K562 (cell line): ENCODE results near the gene ATF6B. TPM values are rescaled to one million over a fixed set of nuclear protein-coding genes. Genes with fewer than 3 reads are reported as not detected.

Experiments used
- EP400 ChIP-seq: fragments of 450-650 bp; IDR thresholded peaks from 2 replicates; pipeline ENCODE4 v1.6.1; 2017; ENCODE audit warnings: antibody characterized with exemption, mild to moderate bottlenecking, moderate library complexity
- ETV6 ChIP-seq, 3 experiments: fragments of 150-350 bp in 1 of 3; sonication (generic) in 1 of 3; formaldehyde crosslinking in 1 of 3; IDR thresholded peaks; 2 replicates each; pipeline versions ENCODE4 v1.6.1 to v1.8.0; 2014 to 2022; ENCODE audit warnings: borderline replicate concordance in 2 of 3, low read depth in 2 of 3, antibody characterized with exemption in 1 of 3, low read length in 1 of 3, mild to moderate bottlenecking in 1 of 3, missing genetic modification reagents in 1 of 3
- FIP1L1 ChIP-seq: fragments of 200-400 bp; formaldehyde crosslinking; IDR thresholded peaks from 2 replicates; pipeline ENCODE4 v1.6.1; 2018; ENCODE audit warnings: mild to moderate bottlenecking, low read depth, low read length; ENCODE audit not compliant: poor library complexity, severe bottlenecking
- KHSRP ChIP-seq: fragments of 450-650 bp; IDR thresholded peaks from 2 replicates; pipeline ENCODE4 v1.6.1; 2017
- MED1 ChIP-seq: sonication (generic); formaldehyde crosslinking; IDR thresholded peaks from 2 replicates; pipeline ENCODE4 v1.8.1; 2023; ENCODE audit warnings: missing genetic modification reagents, borderline replicate concordance
- NFIX ChIP-seq: fragments of 250-450 bp; sonication (Bioruptor Pico); IDR thresholded peaks from 2 replicates; pipeline ENCODE4 v1.4.0; 2020; ENCODE audit warnings: low read depth, mild to moderate bottlenecking, moderate library complexity
- PTRF ChIP-seq: fragments of 450-650 bp; IDR thresholded peaks from 2 replicates; pipeline ENCODE4 v1.6.1; 2016; ENCODE audit warnings: mild to moderate bottlenecking, missing genetic modification characterization, missing compliant biosample characterization
- SIRT6 ChIP-seq: IDR thresholded peaks from one replicate; pipeline ENCODE4 v1.6.1; 2012; ENCODE audit warnings: low read depth, mild to moderate bottlenecking, control low read depth, inconsistent platforms, low read length, moderate library complexity
- SMAD4 ChIP-seq: fragments of 250-450 bp; sonication (Bioruptor Pico); conservative IDR thresholded peaks from 2 replicates; pipeline ENCODE4 v1.8.0; 2021; ENCODE audit warnings: inconsistent platforms, mild to moderate bottlenecking, moderate library complexity
- SP2 ChIP-seq: IDR thresholded peaks from 2 replicates; pipeline ENCODE4 v1.6.1; 2011; ENCODE audit warnings: mild to moderate bottlenecking, low read depth, low read length, moderate library complexity; ENCODE audit not compliant: poor library complexity, severe bottlenecking; ENCODE audit errors: extremely low read depth
- TFAM ChIP-seq: fragments of 250-450 bp; sonication (Bioruptor Pico); conservative IDR thresholded peaks from 2 replicates; pipeline ENCODE4 v1.5.0; 2021; ENCODE audit warnings: mild to moderate bottlenecking, moderate library complexity
- ZFP1 ChIP-seq: fragments of 450-650 bp; formaldehyde crosslinking; IDR thresholded peaks from 2 replicates; pipeline ENCODE4 v1.4.0; 2020; ENCODE audit warnings: mild to moderate bottlenecking, mixed read lengths
- ZNF57 ChIP-seq: fragments of 450-650 bp; formaldehyde crosslinking; IDR thresholded peaks from 2 replicates; pipeline ENCODE4 v1.4.0; 2020; ENCODE audit warnings: mild to moderate bottlenecking, moderate library complexity
- ZSCAN29 ChIP-seq: fragments of 450-650 bp; IDR thresholded peaks from 2 replicates; pipeline ENCODE4 v1.6.1; 2017
- polyA plus RNA-seq, 8 experiments: library from polyadenylated mRNA; depleted of rRNA in 4 of 8; stranded (reverse) in 5 of 8; unstranded in 3 of 8; fragments of >200 nt; fragmentation: Nextera tagmentation in 2 of 8; fragmentation: Illumina TruSeq in 1 of 8; extraction: Ambion mirVana in 2 of 8; extraction: Trizol in 1 of 8; gene quantifications; 2 replicates each; pipeline versions ENCODE4 v1.2.1 to v1.2.3, GENCODE V29; 2011 to 2014; ENCODE audit warnings: inconsistent platforms in 1 of 8, missing spikeins in 1 of 8
- total RNA-seq, 7 experiments: library from RNA; depleted of rRNA in 6 of 7; stranded (reverse); fragments of >200 nt in 6 of 7; fragmentation: Illumina TruSeq in 2 of 7; extraction: Trizol in 2 of 7; gene quantifications; 2 replicates each; pipeline versions ENCODE4 v1.2.1 to v1.2.3, GENCODE V29; 2011 to 2021; ENCODE audit warnings: low replicate concordance in 1 of 7
- TF ChIP-seq, protein P1 (sequence below): fragments of 150-350 bp; conservative IDR thresholded peaks from 2 replicates; pipeline ENCODE4 v1.6.1; 2014; ENCODE audit warnings: low read length
- TF ChIP-seq, protein P2 (sequence below): fragments of 450-650 bp; IDR thresholded peaks from 2 replicates; pipeline ENCODE4 v1.6.1; 2016; ENCODE audit warnings: borderline replicate concordance
- TF ChIP-seq, protein P3 (sequence below): sonication (generic); formaldehyde crosslinking; IDR thresholded peaks from 2 replicates; pipeline ENCODE4 v1.8.1; 2023; ENCODE audit warnings: mild to moderate bottlenecking, missing genetic modification reagents
- TF ChIP-seq, protein P4 (sequence below): IDR thresholded peaks from 3 replicates; pipeline ENCODE4 v1.6.1; 2011; ENCODE audit warnings: borderline replicate concordance, mild to moderate bottlenecking, moderate library complexity; ENCODE audit not compliant: insufficient read length; ENCODE audit errors: extremely low read depth

The ATF6B gene
- total and polyA plus RNA-seq, 9 of the 15 experiments (the other 6 are each of a cell fraction or from before 2014, with no cell fraction given), result 20.7 to 131 (median 31.7) TPM

DNA sequence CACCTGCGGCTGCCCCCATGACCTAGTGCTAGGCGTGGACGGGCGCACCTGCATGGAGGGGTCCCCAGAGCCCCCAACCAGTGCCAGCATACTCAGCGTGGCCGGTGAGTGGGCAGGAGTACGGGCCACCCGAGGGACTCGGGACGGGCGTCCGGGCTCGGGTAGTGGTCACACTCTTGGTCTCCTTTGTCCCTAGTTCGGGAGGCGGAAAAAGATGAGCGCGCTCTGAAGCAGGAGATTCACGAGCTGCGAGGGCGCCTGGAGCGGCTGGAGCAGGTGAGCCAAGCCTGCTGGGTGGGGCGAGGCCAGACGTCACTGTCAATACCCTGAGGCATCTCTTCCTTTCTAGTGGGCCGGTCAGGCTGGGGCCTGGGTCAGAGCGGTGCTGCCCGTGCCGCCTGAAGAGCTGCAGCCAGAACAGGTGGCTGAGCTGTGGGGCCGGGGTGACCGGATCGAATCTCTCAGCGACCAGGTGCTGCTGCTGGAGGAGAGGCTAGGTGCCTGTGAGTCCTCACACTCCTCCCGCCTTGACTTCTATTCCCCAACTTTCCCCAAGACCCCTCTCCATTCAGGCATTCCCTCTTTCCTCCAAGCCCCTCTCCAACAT is 39.2 kb upstream of the ATF6B start (continued):
- no peak for TF ChIP-seq FIP1L1
- TF ChIP-seq PTRF (tag), result 0 out of 2 replicates have a peak, but pooled peaks have one; percentile 19
- TF ChIP-seq, protein P1, sequence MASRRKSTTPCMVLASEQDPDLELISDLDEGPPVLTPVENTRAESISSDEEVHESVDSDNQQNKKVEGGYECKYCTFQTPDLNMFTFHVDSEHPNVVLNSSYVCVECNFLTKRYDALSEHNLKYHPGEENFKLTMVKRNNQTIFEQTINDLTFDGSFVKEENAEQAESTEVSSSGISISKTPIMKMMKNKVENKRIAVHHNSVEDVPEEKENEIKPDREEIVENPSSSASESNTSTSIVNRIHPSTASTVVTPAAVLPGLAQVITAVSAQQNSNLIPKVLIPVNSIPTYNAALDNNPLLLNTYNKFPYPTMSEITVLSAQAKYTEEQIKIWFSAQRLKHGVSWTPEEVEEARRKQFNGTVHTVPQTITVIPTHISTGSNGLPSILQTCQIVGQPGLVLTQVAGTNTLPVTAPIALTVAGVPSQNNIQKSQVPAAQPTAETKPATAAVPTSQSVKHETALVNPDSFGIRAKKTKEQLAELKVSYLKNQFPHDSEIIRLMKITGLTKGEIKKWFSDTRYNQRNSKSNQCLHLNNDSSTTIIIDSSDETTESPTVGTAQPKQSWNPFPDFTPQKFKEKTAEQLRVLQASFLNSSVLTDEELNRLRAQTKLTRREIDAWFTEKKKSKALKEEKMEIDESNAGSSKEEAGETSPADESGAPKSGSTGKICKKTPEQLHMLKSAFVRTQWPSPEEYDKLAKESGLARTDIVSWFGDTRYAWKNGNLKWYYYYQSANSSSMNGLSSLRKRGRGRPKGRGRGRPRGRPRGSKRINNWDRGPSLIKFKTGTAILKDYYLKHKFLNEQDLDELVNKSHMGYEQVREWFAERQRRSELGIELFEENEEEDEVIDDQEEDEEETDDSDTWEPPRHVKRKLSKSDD, result no peak
- no peak for TF ChIP-seq SP2
- TF ChIP-seq SMAD4 (CRISPR knock-in tag), result no peak
- TF ChIP-seq, protein P2, sequence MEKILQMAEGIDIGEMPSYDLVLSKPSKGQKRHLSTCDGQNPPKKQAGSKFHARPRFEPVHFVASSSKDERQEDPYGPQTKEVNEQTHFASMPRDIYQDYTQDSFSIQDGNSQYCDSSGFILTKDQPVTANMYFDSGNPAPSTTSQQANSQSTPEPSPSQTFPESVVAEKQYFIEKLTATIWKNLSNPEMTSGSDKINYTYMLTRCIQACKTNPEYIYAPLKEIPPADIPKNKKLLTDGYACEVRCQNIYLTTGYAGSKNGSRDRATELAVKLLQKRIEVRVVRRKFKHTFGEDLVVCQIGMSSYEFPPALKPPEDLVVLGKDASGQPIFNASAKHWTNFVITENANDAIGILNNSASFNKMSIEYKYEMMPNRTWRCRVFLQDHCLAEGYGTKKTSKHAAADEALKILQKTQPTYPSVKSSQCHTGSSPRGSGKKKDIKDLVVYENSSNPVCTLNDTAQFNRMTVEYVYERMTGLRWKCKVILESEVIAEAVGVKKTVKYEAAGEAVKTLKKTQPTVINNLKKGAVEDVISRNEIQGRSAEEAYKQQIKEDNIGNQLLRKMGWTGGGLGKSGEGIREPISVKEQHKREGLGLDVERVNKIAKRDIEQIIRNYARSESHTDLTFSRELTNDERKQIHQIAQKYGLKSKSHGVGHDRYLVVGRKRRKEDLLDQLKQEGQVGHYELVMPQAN, result 0 out of 2 replicates have a peak, but pooled peaks have one; percentile 39
- no peak for TF ChIP-seq ETV6 (IDR thresholded peaks at IDR 0.05; ENCODE audit: borderline replicate concordance in 1 of 2, low read depth in 2 of 2, low read length in 1 of 2)
- TF ChIP-seq ETV6 (CRISPR knock-in tag; IDR thresholded peaks at IDR 0.05; ENCODE audit: borderline replicate concordance), result no peak
- no peak for TF ChIP-seq TFAM (CRISPR knock-in tag)
- TF ChIP-seq MED1 (CRISPR knock-in tag), result no peak
- no peak for TF ChIP-seq ZNF57 (CRISPR knock-in tag)
- TF ChIP-seq, protein P3, sequence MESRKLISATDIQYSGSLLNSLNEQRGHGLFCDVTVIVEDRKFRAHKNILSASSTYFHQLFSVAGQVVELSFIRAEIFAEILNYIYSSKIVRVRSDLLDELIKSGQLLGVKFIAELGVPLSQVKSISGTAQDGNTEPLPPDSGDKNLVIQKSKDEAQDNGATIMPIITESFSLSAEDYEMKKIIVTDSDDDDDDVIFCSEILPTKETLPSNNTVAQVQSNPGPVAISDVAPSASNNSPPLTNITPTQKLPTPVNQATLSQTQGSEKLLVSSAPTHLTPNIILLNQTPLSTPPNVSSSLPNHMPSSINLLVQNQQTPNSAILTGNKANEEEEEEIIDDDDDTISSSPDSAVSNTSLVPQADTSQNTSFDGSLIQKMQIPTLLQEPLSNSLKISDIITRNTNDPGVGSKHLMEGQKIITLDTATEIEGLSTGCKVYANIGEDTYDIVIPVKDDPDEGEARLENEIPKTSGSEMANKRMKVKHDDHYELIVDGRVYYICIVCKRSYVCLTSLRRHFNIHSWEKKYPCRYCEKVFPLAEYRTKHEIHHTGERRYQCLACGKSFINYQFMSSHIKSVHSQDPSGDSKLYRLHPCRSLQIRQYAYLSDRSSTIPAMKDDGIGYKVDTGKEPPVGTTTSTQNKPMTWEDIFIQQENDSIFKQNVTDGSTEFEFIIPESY, result no peak; the same call in none of the 2 replicates
- TF ChIP-seq ZSCAN29, result no peak
- TF ChIP-seq SIRT6, result no peak
- TF ChIP-seq EP400, result no peak
- TF ChIP-seq, protein P4, sequence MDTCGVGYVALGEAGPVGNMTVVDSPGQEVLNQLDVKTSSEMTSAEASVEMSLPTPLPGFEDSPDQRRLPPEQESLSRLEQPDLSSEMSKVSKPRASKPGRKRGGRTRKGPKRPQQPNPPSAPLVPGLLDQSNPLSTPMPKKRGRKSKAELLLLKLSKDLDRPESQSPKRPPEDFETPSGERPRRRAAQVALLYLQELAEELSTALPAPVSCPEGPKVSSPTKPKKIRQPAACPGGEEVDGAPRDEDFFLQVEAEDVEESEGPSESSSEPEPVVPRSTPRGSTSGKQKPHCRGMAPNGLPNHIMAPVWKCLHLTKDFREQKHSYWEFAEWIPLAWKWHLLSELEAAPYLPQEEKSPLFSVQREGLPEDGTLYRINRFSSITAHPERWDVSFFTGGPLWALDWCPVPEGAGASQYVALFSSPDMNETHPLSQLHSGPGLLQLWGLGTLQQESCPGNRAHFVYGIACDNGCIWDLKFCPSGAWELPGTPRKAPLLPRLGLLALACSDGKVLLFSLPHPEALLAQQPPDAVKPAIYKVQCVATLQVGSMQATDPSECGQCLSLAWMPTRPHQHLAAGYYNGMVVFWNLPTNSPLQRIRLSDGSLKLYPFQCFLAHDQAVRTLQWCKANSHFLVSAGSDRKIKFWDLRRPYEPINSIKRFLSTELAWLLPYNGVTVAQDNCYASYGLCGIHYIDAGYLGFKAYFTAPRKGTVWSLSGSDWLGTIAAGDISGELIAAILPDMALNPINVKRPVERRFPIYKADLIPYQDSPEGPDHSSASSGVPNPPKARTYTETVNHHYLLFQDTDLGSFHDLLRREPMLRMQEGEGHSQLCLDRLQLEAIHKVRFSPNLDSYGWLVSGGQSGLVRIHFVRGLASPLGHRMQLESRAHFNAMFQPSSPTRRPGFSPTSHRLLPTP, result no peak
- no peak for TF ChIP-seq ZFP1 (CRISPR knock-in tag)
- TF ChIP-seq NFIX, result no peak
- no peak for TF ChIP-seq KHSRP
